ENCODE measurements around the gene IRX4.

Gene IRX4

DNA sequence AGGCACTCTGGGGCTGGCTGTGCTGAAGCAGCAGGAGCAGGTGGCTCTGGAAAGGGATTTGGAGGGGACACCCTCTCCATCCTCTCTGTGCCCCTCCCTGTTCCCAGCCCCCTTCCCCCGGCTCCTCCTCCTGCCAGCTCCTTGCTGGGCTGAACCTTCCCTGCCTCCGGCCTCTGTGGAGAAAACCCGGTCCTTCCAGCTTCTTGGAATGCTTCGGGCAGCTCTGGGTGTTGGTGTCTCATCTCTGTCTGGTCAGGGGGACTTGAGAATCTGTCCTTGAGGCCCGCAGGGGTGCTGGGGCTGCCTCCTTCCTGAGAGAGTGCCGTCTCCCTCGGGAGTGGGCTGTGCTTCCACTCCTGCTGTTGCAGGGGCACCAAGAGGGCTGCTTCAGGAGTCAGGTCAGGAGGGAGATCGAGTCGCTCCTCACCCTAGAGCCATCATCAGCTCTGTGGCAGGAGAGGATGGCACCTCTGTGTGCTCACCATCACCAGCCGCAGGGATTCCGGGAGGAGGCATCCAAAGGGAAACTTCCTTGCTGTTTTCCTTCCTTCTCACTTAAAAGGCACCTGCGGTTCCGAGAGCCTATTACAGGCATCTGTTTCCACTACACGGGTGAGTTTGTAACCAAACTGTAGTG is 50.9 kb downstream of the IRX4 start:
- H3K4me3 ChIP-seq (ENCODE audit: low read length): no peak overlapping the region
- no peak for TF ChIP-seq ZNF274 (IDR thresholded peaks at IDR 0.05; ENCODE audit: low read depth, low read length)

DNA sequence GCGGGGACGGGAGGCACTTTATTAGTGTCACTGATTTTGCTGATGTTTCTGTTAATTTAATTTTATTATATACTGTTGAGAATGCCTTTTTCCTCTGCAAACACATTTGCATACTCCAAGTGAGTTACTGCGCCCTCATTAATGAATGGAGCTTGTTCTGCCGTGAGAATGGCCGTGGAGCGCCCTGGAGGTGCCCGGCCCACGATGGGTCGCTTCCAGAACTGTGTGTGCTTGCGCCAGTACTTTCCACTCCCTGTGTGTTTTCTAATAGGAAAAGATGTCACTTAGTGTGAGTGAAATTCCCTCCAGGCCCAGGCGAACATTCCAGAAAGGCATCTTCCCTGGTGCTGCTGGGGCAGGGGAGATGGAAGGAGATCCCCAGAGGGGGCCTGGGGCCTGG is 51.5 kb downstream of the IRX4 start:
- no peak for TF ChIP-seq ZNF274 (IDR thresholded peaks at IDR 0.05; ENCODE audit: low read depth, low read length)
- H3K4me3 ChIP-seq (ENCODE audit: low read length): no peak overlapping the region

DNA sequence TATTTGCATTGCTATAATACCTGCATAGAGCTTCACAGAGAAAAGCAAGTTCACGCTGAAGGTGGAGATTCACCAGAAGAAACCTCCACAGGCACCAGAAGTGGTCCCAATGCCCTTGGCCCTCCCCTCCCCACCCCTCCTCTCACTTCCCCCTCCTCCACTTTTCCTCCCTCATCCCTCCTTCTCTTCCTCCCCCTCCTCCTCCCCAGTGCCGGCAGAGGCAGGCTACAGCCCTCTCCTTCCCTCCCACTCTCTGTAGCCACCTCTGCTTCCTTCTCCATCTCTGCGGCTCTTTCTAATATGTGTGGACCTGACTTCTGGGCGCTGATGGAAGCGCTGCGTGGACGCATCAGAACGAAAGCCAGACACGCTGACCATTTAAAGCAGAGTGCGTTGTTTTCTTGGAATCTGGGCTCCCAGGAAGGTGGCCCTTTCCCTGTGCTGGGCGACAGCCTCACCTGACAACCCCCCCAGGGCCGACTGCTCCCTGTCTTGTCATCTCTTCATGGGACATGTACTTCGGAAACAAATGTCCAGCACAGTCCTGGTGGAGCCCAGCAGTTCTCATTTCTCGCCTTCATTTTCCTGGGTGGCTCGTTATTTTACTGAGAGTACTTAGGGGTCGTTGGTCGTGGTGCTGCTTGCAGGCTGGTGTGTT is 52.0 kb downstream of the IRX4 start:
- no peak for TF ChIP-seq ZNF274 (IDR thresholded peaks at IDR 0.05; ENCODE audit: low read depth, low read length)
- H3K4me3 ChIP-seq (ENCODE audit: low read length): no peak overlapping the region

DNA sequence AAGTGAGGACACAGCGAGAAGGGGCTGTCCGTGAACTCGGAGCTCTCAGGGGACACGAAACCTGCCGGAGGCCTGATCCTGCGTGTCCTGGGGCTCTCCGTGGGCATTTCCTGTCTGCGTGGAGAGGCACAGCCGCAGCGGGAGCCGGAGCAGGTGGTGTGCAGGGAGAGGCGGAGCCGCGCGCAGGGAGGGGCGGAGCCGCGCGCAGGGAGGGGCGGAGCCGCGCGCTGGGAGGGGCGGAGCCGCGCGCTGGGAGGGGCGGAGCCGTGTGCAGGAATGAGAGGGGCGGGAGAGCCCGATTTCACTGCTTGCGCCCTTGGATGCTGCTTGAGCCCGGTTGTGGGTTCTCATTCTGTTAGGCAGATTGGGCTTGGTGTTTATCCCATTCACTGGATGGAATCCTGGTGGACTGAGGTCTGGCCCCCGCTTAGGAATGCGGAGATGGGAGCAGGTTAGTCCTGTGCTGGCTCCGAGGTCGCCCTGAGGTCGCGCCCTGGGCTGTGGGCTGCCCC is 54.8 kb downstream of the IRX4 start:
- TF ChIP-seq ZNF274 (IDR thresholded peaks at IDR 0.05; ENCODE audit: low read depth, low read length): no peak
- no peak overlapping the region for H3K4me3 ChIP-seq (ENCODE audit: low read length)
